ENCODE data around the gene HSPA1L.
"Not testable (repeated sequence)": the region's sequence is repeated elsewhere in the genome, so short reads cannot be mapped to it uniquely, and the experiment has no call there.

HSPA1L gene

DNA sequence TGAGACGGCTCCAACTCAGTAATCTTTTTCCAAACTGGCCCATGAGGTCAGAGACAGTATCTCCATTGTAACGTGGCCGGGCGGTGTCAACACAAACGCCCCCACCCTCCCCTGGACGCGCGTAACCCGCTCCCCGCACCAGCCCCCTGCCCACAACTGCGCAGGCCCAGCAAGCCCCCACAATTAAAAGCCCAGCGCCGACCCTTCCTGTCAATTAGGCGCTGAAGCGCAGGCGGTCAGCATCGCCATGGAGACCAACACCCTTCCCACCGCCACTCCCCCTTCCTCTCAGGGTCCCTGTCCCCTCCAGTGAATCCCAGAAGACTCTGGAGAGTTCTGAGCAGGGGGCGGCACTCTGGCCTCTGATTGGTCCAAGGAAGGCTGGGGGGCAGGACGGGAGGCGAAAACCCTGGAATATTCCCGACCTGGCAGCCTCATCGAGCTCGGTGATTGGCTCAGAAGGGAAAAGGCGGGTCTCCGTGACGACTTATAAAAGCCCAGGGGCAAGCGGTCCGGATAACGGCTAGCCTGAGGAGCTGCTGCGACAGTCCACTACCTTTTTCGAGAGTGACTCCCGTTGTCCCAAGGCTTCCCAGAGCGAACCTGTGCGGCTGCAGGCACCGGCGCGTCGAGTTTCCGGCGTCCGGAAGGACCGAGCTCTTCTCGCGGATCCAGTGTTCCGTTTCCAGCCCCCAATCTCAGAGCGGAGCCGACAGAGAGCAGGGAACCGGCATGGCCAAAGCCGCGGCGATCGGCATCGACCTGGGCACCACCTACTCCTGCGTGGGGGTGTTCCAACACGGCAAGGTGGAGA, at the start of gene HSPA1L, which contains the start of gene HSPA1A:
Gene HSPA1L, minus strand, starts transcription at position 259 of the 814 bp plus-strand sequence. CDS start 3,311 bp downstream, outside the sequence.
Gene HSPA1A, plus strand, starts transcription at position 519 of the 814 bp plus-strand sequence. Its CDS starts 214 bp downstream, at position 733.
- FAIRE-seq, result peak; percentile 81

DNA sequence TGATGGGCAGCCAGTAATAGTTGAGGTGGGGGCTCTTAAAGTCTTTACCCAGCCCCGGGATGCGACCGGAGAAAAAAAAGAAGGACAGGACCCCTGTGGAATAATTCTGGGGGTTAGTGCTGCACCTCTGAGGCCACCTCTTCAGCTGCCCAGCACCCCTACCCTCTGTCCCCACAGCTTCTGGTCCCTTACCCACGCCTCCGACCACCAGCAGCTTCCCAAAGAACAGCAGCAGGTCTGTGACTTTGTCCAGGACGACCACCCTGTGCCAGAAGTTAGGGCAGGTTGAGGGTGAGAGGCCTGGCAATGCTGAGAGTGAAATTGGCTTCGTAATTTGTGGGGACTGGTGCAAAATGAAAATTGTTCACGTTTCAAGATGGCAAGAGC, 49.7 kb upstream of the HSPA1L start:
- no peak for FAIRE-seq

DNA sequence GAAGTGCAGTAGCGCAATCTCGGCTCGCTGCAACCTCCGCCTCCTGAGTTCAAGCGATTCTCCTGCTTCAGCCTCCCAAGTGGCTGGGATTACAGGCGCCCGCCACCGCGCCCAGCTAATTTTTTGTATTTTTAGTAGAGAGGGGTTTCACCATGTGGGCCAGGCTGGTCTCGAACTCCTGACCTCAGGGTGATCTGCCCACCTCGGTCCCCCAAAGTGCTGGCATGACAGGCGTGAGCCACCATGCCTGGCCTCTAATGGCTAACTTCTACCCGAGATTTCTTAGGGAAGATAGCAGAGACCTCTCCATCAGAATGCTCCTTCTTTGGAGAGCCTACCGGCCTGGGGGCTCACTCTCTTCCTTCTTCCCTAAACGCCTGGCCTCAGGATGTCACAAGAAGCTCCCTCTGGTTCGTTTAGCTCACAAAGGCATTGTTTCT, 49.1 kb upstream of the HSPA1L start:
- FAIRE-seq, result not testable (repeated sequence)

DNA sequence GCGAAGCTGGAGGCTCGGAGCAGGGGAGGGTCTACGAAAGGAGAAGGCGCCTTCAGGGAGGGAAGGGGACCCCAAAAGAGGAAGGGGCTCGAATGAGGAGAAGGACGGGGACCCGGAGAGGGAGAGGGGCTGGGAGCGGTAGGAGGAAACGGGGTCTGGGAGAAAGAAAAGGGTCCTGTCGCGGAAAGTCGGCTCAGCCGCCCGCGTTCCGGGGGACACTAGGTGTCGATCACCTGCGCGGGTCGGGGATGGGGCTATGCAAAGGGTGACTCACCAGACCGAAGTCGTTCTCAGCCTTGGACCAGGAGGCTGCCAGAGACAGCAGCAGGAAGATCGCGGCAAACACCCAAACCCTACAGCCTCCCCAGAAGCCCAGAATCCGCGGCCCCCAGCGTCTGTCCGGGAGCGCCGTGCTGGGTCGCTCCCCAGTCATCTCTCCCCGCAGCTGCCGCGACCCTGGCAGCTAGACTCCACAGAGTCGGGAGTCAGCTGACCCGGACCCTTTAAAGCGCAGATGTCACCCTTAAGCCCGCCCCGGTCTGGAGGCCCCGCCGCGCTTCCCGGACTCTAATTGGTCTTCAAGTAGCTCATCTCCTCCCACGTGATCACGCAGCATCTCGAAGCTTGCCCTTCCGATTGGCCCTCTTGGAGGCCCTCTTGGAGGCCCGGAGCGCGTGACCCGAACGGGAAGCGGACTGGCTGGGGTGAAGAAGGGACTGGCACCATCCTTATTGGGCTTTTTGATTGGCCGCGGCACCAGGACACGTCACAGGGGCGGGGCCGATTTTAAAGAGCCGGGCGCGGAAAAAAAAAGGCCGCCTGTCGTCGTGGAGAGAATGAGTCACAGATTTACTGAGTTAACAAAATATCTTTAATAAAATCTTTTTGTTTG, 47.5 kb upstream of the HSPA1L start, which contains the start of gene NEU1:
Gene NEU1, minus strand, starts transcription at position 478 of the 892 bp plus-strand sequence. Its CDS starts 45 bp downstream, at position 433.
- peak; percentile 99 for FAIRE-seq

DNA sequence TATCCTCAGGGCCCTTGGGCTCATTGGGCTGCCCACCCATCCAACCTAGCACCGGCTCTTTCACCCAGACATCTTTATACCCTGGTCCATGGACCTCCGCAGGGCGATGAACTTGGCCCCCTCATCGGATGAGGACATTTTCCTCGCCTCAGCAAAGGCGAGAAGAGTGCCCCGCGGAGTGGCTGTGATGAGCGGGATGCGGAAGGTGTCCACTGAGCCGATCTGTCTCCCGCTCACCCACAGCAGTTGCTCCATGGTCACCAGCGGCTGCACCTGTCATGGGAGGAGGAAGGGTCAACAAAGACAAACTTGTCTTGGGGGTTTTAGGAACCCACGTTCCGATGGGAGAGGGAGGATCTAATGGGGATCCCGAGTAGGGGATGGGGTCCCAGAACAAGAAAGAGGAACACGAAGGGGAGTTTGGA, 46.8 kb upstream of the HSPA1L start:
- no peak for FAIRE-seq

DNA sequence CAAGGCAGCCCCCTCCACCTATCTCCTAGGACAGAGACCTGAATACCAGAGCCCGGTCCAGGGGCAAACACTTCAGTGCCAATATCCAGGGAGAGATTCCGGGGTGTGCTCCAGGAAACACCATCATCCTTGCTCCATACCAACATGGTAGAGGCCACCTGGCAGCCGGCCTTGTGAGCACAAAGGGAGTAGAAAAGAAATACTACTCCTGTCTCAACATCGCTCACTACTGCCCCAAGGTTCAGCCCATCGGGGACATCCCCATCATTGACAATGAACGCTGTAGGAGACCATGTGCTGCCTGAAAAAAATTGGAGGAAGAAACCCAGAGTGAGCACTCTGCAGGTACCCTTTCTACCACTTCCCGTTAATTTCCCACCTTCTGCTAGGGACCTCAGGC, 46.1 kb upstream of the HSPA1L start:
- FAIRE-seq, result no peak

DNA sequence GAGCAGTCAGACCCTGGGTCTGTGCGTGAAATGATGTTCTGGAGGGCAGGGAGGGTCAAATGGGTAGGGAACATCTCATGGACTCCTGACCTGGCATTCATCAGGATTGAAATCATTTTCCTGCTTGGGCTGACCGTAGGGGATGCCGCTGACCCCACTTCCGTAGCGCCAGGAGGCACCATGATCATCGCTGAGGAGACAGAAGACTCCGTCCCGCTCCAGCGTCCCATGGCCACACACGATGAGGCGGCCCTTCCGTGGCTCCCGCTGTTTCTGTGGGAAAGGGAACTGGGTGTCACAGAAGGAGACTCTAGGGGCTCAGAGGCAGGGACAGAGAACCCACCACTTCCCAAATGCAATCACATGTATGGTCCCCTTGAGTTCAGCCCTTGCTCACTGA, 45.3 kb upstream of the HSPA1L start:
- no peak for FAIRE-seq

DNA sequence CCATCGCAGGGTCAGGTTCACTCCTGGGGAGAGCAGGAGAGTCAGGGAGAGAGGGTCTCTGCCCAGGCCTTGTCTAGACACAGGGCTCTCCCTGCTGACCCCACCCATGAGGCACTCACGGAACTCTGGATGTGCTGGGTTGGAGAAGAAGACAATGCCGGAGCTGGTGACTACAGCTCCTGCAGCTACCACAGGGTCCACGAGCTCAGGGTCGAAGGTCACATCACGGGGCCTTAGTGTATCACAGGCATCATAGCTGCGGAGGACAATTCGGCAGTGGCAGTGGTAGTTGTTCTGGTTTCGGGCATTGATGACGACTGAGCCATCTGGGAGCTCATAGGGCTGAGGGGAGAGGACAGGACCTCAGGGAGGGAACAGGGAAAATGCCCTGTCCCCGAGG, 44.8 kb upstream of the HSPA1L start:
- no peak for FAIRE-seq

DNA sequence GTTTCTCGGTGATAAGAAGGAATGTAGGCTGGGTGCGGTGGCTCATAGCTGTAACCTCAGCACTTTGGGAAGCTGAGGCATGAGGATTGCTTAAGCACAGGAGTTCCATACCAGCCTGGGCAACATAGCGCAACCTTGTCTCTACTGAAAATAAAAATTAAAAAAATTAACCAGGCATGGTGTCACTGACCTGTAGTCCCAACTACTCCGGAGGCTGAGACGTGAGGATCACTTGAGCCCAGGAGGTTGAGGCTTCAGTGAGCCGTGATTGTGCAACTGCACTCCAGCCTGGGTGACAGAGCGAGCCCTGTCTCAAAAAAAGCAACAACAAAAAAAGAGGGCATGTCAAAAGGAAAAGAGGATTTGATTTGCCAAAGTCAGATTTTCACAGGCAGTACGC, 43.6 kb upstream of the HSPA1L start:
- FAIRE-seq, result no peak

DNA sequence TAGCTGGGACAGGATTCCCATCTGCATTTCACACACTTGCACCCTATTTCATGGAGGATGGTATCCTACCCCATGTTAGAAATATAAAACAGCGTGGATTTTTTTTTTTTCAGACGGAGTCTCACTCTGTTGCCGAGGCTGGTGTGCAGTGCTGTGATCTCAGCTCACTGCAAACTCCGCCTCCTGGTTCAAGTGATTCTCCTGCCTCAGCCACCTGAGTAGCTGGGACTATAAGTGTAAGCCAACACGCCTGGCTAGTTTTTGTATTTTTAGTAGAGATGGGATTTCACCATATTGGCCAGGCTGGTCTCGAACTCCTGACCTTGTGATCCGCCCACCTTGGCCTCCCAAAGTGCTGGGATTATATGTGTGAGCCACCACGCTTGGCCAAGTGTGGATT, 42.7 kb upstream of the HSPA1L start:
- not testable (repeated sequence) for FAIRE-seq

DNA sequence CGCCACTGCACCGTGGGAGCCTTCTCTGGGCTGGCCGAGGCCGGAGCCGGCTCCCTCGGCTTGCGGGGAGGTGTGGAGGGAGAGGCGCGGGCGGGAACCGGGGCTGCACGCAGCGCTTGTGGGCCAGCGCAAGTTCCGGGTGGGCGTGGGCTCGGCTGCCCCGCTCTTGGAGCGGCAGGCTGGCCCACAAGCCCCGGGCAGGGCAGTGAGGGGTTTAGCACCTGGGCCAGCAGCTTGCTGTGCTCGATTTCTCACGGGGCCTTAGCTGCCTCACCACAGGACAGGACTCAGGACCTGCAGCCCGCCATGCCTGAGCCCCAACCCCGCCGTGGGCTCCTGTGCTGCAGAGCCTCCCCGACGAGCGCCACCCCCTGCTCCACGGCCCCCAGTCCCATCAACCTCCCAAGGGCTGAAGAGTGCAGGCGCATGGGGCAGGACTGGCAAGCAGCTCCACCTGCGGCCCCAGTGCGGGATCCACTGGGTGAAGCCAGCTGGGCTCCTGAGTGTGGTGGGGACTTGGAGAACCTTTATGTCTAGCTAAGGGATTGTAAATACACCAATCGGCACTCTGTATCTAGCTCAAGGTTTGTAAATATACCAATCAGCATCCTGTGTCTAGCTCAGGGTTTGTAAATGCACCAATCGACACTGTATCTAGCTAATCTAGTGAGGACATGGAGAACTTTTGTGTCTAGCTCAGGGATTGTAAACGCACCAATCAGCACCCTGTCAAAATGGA, 37.1 kb upstream of the HSPA1L start:
- not testable (repeated sequence) for FAIRE-seq

DNA sequence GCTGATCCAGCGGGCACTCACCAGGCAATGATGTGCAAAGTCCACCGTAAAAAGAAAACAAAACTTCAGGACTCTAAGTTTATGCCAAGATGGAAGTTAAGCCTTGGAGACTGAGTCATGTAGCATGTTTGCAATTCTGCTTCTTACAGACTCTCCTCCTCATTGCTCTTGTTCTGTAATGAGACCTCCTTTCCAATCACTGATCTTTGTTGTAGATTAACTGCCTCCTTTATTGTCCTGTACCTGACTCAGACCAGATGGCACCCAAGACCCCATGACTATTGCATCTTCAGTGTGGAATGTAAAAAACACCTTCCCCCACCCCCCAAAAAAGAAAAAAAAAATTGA, 36.4 kb upstream of the HSPA1L start:
- no peak for FAIRE-seq

DNA sequence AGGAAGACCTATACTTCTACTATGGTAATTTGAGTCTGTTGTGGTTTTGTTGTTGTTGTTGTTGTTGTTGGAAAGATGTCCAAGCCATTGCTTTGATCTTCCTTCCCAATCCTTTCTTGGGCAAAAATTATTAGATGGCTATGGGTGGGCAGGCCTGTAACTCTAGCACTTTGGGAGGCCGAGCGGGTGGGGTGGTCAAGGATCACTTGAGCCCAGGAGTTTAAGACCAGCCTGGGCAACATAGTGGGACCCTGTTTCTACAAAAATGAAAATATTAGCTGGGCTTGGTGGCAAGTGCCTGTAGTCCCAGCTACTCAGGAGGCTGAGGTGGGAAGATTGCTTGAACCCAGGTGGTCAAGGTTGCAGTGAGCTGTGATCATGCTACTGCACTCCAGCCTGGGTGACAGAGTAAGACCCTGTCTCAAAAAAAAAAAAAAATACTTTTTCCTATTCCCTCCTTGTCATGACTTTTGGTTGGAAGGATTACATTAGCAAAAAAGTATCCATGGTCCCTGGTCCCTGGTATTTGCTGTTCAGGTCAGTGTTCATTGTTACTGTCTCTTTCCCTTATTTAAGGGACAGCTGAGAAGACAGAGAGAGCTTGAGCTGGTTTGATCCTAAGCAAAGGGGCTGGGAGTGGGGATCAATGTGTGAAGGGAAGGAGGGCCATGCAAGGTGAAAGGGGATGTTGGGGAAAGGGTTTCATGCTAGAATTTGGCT, 35.8 kb upstream of the HSPA1L start:
- FAIRE-seq, result no peak

DNA sequence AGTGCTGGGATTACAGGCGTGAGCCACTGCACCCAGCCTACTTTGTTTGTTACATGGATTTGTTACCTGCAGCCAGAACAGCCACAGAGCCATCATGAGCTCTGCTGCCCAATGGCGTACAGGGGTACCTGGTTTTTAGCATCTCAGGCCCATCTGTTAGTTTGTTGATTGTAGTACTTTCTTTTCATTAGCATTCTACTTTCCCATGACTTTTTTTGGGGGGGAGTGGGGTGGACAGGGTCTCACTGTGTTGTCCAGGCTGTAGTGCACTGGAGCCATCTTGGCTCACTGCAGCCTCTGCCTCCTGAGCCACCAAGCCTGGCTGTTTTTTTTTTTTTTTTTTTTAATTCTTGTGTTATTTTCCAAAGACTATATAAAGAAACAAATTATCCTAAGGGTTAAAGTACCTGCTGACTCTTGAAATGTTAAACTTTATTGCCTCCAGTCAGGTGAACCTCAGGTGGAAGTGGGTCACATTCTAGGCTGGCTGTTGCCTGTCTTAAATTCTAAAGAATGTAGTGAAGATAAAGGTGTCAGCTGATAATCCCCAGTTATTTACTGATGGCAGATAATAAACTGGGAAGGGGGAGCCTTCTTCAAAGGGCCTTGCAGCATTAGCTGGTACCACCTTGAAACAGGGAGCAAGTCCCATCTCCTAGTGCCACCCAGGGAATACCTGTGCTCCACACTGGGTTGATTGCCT, 32.3 kb upstream of the HSPA1L start:
- FAIRE-seq, result no peak

DNA sequence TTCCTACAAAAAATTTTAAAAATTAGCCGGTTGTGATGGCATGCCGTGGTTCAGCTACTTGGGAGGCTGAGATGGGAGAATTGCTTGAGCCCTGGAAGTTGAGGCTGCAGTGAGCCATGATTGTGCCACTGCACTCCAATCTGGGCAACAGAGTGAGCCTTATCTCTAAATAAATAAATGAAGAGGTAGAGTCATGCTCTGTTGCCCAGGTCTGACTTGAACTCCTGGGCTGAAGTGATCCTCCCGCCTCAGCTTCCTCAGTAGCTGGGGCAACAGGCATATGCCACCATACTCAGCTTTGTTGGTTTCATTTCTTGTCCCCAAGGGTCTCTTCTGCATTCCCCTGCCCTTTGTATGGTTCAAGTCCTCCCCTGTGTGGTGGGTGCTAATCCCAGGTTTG, 29.4 kb upstream of the HSPA1L start:
- no peak for FAIRE-seq

DNA sequence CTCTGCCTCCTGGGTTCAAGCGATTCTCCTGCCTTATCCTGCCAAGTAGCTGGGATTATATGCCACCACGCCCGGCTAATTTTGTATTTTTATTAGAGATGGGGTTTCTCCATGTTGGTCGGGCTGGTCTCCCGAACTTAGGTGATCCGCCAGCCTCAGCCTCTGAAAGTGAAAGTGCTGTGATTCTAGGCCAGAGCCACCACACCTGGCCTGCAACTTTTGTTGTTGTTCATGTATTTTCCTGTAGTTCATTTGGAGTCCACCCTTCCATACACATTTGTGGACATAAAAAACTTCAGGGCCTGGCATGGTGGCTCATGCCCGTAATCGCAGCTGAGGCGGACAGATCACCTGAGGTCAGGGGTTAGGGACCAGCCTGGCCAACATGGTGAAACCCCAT, 27.0 kb upstream of the HSPA1L start:
- no peak for FAIRE-seq

DNA sequence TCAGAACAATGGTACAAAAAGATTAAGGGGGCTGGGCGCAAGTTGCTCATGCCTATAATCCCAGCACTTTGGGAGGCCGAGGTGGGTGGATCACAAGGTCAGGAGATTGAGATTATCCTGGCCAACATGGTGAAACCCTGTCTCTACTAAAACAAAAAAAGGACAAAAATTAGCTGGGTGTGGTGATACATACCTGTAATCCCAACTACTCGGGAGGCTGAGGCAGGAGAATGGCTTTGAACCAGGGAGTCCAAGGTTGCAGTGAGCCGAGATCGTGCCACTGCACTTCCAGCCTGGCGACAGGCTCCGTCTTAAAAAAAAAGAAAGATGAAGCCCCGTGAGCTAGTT, 24.7 kb upstream of the HSPA1L start:
- not testable (repeated sequence) for FAIRE-seq

DNA sequence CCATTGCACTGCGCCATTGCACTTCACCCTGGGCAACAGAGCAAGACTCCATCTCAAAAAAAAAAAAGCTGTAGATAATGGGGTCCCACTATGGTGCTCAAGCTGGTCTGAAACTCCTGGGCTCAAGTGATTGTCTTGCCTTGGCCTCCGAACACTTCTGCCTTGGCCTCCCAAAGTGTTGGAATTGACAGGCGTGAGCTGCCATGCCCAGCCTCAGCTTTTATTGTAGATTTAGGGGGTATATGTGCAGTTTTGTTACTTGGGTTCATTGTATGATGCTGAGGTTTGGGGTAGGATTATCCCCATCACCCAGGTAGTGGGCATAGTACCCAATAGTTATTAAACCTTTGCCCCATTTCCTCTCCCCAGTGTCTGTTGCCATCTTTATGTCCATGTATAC, 23.9 kb upstream of the HSPA1L start:
- no peak for FAIRE-seq

DNA sequence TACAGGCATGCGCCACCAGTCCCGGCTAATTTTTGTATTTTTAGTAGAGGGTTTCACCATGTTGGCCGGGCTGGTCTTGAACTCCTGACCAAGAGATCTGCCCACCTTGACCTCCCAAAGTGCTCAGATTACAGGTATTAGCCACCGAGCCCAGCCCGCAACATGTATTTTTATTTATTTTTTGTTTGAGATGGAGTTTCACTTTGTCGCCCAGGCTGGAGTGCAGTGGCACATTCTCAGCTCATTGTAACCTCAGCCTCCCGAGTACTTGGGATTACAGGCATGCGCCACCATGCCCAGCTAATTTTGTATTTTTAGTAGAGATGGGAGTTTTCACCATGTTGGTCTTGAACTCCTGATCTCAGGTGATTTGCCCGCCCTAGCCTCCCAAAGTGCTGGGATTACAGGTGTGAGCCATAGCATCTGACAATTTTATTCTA, 23.1 kb upstream of the HSPA1L start:
- not testable (repeated sequence) for FAIRE-seq

DNA sequence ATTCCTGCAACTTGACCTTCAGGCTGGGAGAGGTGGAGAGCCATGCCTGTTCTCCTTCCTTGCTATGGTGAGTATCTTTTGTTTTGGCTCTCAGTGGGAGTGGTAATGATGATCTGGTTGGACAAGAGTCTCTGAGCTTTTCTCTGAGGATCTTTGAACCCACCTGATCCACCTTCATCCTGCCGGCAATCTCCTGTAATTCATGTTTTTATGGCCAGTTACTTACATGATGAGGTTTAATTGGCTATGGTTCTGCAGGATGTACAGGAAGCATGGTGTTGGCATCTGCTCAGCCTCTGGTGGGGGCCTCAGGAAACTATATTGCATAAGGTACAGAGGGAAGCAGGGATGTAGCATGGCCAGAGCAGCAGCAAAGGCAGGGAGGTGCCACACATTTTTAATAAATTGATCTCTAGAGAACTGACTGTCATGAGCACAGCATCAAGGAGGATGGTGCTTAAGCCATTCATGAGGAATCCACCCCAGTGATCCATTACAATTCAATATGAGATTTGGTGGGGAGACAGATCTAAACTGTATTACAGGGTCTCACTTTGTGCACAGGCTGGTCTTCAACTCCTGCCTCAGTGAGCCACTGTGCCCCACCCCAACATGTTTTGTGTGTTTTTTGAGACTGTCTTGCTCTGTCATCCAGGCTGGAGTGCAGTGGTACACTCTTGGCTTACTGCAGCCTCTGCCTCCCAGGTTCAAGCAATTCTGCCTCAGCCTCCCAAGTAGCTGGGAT, 22.5 kb upstream of the HSPA1L start:
- no peak for FAIRE-seq

Measured in endometrium (tissue), 2 donors.